SHP77 treated with DMSO at 0.1 percent for 48 hours (cell line): Measurements from ENCODE around the gene OR8B3.
A peak's percentile ranks its signal among the peaks of the same experiment; 100 is the strongest.
"Not testable (repeated sequence)": the region's sequence is repeated elsewhere in the genome, so short reads cannot be mapped to it uniquely, and the experiment has no call there.

Experiments
- DNase-seq: peaks from one replicate; lab custom pipeline; 2025; lab: John Stamatoyannopoulos, UW

OR8B3 gene, protein sequence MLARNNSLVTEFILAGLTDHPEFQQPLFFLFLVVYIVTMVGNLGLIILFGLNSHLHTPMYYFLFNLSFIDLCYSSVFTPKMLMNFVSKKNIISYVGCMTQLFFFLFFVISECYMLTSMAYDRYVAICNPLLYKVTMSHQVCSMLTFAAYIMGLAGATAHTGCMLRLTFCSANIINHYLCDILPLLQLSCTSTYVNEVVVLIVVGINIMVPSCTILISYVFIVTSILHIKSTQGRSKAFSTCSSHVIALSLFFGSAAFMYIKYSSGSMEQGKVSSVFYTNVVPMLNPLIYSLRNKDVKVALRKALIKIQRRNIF

DNA sequence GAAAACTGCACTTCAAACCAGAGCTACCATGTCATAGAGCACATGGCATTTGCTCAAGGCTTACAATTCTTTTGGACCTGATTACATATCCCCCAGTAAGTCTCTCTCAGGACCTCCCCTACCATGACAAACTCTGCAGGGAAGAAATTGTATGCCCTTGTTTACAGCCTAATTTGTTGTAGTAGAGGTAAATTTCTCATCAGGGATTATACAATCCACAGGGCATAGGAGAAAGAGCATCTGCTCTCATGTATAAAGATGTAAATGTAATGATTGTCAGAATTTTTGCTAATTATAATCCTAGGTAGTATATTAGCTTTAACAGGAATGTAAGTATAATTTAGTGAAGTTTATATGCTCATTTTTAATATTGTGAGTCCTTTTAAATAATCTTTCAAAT lies at the start of gene OR8B3:
Gene OR8B3 (minus strand): TSS at position 101 of the 400 bp plus-strand sequence. CDS start 1,673 bp downstream, outside the sequence.
- no peak for DNase-seq

DNA sequence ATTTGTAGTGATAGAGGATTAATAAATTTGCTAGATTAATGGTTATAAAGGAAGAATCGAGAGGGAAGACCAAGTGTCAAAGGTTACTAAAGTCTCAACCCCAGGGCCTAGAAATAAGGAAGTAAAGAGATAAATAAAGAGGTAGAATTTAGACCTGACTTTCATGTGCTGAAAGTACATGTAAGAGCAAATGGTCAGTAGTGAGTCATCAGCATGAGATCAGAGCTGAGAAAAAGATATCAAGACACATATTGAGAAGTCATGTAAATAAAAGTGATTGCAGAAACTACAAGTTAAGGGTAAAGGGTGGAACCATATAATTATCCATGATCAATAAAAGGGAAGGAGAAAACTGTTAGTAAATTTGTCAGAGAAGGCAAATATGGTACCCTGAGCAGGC lies 48.1 kb upstream of the OR8B3 start:
- no peak for DNase-seq

DNA sequence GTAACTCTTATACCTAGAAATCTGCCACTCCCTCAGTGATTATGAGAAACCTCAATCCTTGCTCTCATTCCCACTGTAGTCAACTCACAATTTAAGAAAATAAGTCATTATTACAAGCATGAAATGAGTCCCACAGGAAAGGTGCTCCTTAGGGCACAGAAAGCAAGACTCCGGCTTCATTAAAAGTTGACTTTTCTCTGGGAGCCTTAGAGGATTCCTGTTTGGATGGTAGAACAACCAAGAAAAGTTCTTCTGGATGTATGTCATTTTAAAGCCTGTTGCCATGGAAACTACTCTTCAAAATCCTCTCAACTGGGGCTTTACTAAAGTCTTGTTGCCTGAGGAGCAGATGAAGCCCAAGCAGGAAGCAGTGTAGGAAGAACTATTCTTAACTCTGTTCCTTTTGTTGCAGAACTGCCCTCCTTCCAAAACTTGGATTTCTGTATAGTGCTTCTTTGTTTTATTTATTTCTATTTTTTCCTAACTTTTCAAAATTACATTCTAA lies 46.9 kb upstream of the OR8B3 start, which contains the start of gene OR8B8:
Gene OR8B8 (minus strand): TSS at position 51 of the 505 bp plus-strand sequence. CDS start 4,611 bp downstream, outside the sequence.
- no peak for DNase-seq

DNA sequence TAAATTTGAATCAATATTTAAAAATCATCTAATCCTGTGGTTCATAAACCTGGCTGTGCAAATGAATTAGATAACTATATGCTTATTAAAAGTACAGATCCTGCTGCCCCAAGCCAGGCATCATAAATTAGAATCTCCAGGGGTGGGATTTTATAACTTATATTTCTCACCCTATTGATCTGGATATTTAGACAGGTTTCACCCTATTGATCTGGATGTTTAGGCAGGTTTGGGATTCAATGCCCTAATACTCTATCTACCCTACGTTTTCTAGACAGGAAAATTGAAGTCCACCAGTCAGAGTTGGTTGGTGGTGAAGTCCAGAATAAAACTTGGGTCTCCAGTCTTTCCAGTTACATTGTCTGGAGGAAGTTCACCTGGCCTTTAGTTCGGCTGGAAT lies 44.0 kb upstream of the OR8B3 start:
- no peak for DNase-seq

DNA sequence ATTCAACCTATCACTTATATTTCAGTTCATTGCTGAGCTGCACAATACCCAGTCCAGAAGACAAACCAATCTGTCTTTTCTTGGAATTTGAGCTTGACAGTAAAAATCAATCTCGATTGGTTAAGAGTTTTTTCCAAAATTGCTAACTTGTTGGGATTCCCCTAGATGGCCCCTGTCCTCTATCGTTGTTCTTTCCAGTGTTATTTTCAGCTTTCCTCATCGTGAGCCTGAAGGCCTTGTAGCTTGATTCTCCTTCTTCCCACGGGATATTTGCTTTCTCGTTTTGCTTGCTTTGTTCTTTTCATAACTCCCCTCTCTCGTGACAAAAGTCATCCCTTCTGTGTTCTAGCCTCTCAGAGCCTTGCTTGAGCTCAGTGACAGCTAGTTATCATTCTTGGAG lies 43.6 kb upstream of the OR8B3 start:
- DNase-seq, result no peak

DNA sequence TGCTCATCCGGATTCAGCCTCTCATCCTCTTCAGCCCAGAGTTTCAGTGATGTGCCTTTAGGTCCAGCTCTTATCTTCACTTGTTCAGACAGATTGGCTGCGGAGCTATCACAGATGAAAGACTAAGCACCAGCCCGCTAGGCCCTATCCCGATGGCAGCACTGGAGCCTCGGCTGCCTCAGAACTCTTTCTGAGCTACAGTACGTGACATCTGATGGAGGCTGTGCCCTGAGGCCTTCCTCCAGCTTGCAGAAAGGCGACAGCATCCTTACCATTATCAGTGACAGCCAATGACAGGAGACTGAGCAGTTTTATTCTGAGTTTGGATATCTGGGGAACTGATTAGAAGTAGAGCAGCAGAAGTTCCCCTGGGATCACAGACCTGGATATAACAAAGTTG lies 42.7 kb upstream of the OR8B3 start:
- DNase-seq, result no peak

DNA sequence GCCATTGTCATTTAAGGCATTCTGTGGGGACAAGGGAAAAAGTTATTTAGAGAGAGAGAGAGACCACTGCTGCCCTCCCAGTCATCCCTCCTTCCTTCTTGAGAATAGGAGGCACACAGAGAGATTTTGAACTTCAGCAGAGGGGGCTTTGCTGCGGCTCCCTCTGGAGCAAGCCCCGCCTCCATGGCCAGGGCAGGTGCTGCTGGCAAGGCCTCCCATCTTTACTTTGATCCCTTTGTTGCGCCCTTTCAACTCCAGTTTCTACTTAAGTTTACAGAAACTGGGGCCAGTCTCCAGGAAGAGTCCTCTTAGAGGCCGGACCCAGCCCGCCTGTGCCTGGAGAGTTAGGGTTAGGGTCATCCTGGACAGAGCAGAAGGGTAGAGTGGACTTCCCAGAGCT lies 42.3 kb upstream of the OR8B3 start:
- DNase-seq, result no peak

DNA sequence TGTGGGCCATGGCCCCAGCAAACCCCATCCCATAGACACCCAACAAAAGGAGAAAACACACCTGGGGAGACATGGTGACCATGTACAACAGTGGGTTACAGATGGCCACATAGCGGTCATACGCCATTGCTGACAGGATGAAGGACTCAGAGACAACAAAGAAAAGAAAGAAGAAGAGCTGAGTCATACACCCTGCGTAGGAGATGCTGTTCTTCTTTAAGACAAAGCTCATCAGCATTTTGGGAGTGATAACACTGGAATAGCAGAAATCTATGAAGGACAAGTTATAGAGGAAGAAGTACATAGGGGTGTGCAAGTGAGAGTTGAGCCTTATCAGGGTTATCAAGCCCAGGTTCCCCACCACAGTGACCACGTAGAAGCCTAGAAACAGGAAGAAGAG lies 41.8 kb upstream of the OR8B3 start:
- DNase-seq, result no peak

DNA sequence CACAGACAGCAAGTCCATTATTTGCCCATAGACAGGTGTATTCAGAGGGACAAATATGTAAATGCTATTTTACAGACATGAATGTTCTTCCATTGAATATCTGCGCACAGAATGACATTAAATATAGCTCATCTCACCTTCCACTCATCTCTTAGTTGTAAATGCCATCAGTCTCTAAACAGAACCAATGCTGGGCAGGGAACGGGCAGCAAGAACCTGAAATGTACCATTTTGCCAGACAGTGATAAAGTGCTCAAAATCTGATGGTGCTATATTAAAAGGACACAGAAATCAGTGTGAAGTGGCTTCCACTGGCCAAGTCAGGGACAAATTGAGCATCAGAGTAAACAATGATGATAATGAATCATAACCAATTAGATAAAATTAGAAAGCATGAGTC lies 35.9 kb upstream of the OR8B3 start:
- no peak for DNase-seq

DNA sequence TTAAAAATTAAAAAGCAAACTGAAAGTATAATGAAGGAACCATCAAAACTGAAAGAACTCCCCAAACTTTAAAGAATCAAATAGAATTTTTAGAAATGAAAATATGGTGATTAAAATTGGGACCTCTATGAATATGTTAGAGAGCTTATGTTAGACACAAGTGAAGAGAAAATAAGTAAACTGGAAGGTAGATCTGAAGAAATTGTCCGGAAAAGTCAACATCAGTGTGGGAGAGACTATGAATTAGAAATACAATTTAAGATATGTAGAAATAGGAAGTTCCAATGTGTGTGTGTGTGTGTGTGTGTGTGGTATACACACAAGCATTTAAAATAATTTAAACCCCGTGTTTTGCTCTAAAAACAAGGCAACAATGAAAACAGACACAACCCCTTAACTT lies 30.8 kb upstream of the OR8B3 start:
- DNase-seq, result no peak

DNA sequence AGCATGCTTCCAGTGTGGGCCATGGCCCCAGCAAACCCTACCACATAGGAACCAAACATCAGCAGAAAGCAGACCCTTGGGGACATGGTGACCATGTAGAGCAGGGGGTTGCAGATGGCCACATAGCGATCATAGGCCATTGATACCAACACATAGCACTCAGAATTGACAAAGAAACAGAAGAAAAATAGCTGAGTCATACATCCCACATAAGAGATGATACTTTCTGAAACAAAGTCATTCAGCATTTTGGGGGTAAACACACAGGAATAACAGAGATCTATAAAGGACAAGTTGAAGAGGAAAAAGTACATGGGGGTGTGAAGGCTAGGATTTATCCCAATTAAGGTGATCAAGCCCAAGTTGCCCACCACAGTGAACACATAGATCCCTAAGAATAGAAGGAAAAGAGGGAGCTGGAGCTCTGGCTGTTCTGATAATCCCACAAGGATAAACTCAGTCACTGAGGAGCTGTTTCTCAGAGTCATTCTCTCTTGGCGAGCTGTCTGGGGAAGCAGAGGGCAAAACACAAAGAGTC lies 25.6 kb upstream of the OR8B3 start, which contains the start of gene OR8B4:
Gene OR8B4 (minus strand): TSS at position 488 of the 538 bp plus-strand sequence. CDS start 0 bp downstream, at position 488.
- DNase-seq, result no peak

DNA sequence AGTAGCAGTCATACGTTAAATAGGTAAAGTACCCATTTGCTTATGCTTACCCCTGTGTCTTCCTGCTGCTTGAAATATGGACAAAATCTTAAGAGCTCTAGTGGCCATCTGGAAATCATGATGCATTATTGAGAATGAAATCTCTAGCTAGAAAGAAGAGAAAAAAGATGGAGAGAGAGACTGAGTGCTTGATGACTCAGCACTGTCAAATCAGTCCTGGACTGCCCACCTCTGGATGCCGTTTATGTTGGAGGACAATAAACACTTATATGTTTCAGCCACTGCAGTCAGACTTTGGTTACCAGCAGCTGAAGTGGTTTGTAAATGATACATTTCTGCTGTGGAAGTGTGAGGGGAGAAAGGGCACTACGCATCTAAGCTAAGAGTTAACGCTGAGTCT lies 22.2 kb upstream of the OR8B3 start:
- DNase-seq, result no peak

DNA sequence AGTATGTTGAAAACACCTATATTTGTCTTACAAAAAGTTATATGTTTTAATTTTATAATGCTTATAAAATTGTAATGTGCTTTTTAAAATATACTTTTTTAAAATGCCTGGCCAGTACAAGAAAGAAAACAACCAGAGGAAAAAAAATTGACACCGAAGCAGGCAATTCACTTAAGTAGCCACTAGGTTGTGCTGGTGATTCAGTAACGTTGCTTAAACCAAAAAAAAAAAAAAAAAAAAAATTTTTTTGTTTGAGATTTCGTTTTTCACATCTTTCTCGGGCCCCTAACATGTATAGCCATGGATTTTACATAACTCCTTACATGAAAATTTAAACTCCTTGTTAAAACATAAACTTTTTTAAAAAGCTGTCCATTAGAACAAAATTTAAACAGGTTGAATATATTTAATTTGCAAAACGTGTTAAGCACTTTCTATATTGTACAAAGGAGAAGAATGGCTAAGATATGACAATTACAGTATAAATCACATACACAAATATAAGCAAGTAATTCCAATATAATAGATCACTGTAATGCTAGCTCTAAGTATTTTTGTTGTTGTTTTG lies 16.6 kb upstream of the OR8B3 start:
- DNase-seq, result peak; percentile 30

DNA sequence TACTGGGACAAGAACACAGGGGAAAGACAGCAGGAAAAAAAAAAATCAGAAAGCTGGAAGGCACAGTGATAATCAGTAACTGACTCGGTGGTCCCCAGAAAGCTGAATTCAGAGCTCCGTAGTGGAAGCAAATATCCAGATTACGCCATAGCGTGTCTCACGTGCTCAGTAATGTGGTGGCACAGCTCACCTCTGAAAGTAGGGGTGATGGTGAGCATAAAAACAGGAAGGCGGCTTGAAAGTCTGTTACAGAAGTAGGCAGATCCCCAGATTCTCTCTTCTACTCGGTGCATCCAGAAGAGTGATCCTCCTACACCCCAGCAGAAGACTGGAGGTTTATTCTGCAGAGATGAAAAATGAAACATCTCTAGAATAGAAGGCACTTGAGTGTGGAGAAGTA lies 11.1 kb upstream of the OR8B3 start:
- no peak for DNase-seq

DNA sequence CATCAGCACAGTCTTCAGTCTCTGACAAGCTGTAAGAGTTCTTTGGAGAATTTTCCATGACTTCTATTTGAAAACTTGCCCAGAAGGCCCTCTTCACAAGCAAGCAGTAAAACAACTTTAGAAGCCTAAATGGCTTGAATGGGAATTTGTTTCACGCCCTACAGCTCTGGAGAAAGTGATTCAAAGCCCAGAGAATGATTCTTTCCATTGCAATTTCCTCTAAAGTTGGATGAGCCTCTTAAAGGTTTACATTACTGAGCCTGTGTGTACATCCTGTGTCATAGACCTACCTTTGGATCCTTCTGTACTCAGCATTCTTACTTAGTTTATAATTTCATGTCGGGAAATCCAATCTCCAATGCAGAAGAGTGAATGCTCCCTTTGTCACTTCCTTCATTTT lies 6.8 kb upstream of the OR8B3 start:
- no peak for DNase-seq

DNA sequence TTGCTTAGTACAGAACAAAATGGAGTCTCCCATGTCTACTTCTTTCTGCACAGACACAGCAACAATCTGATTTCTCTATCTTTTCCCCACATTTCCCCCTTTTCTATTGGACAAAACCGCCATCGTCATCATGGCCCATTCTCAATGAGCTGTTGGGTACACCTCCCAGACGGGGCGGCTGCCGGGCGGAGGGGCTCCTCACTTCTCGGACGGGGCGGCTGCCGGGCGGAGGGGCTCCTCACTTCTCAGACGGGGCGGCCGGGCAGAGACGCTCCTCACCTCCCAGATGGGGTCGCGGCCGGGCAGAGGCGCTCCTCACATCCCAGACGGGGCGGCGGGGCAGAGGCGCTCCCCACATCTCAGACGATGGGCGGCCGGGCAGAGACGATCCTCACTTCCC lies 4.4 kb upstream of the OR8B3 start:
- DNase-seq, result not testable (repeated sequence)

DNA sequence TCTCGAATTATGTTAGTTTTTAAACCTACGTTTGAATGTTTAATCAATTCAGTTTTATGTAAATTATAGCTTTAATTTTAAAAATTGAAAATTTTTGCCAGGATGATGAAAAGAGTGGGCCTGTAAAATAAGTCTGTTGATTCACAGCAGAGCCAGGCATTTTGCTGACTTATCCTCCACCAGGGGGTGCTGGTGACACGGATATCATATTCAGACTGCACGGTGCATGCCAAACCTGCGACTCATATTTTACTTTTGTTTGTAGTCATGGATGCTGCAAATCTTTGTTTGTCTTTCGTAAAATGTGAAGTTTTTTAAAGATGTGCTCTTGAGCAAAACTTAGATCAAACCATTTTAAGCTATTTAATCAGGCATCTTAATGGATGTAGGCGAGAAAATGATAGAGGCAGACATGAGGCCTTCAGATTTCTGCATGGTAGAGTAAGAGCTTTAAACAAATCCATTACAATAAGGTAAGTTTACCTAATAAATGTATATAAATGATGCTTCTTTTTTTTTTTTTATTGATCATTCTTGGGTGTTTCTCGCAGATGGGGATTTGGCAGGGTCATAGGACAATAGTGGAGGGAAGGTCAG lies 3.6 kb upstream of the OR8B3 start:
- DNase-seq, result no peak

DNA sequence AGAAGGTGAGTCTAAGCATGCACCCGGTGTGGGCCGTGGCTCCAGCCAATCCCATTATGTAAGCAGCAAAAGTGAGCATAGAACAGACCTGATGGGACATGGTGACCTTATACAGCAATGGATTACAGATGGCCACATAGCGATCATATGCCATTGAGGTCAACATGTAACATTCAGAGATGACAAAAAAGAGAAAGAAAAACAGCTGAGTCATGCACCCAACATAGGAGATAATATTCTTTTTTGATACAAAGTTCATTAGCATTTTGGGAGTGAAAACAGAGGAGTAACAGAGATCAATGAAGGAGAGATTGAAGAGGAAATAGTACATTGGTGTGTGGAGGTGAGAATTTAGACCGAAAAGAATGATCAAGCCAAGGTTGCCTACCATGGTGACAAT lies 2.0 kb downstream of the OR8B3 start:
- DNase-seq, result not testable (repeated sequence)

DNA sequence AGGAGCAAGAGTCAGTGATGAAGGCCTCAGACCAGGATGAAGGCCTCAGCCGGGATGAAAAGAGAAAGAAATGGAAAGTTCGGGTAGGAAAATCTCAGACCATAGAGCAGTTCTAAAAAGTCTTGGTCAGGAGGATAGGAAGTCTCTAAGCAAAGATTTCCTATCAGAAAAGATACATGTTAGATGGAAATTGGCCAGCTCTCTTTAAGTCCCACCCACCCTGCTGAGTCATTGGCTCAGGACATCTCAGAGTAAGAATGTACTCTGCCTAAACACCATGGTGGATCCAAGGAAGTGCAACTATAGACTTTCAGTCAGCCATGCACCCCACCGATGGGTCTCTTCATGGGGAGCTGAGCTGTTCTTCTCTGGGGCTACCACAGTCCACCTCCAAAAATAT lies 4.4 kb downstream of the OR8B3 start:
- DNase-seq, result no peak

DNA sequence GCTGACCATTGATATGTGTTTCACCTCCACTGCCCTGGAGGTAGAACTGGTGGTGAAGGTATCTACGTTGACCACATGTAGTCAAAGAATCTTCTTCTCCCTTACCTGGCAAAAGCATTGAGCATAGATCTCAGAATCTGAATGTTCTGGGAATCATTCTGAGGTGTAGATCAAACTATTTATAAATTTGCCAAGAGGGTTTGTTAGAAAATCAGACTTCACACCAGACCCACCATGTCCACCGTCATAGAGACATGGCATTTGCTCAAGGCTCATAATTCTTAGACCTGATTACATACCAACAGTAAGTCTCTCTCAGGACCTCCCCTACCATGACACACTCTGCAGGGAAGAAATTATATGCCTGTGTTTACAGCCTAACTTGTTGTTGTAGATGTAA lies 14.4 kb downstream of the OR8B3 start, which contains the start of gene OR8B2:
Gene OR8B2 (minus strand): TSS at position 101 of the 400 bp plus-strand sequence. CDS start 1,156 bp downstream, outside the sequence.
- no peak for DNase-seq

DNA sequence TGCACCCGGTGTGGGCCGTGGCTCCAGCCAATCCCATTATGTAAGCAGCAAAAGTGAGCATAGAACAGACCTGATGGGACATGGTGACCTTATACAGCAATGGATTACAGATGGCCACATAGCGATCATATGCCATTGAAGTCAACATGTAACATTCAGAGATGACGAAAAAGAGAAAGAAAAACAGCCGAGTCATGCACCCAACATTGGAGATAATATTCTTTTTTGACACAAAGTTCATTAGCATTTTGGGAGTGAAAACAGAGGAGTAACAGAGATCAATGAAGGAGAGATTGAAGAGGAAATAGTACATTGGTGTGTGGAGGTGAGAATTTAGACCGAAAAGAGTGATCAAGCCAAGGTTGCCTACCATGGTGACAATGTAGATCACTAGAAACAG lies 16.0 kb downstream of the OR8B3 start:
- DNase-seq, result not testable (repeated sequence)

DNA sequence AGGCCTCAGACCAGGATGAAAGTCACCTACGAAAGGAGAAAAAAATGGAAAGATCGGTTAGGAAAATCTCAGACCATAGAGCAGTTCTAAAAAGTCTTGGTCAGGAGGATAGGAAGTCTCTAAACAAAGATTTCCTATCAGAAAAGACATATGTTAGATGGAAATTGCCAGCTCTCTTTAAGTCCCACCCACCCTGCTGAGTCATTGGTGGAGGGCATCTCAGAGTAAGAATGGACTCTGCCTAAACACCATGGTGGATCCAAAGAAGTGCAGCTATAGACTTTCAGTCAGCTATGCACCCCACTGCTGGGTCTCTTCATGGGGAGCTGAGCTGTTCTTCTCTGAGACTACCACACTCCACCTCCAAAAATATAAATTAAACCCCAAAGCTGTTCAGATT lies 18.2 kb downstream of the OR8B3 start:
- DNase-seq, result no peak

DNA sequence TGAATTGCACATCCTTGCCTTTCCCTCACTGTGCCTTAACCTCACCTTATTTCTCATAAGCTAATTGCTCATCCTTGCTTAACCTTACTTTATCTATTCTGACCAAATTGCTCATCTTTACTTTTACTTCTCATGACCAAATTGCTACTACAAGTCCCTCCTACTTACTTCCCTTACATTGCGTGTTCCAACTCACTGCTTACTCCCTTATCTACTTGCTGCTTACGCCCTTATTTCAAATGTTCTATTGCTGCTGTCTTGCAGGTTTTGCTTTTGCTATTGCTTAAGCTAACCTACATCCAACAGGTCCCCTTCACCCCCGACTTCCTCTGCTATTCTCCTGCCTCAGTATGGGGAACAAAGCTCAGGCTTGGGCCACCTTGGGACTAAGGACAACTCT lies 22.5 kb downstream of the OR8B3 start:
- no peak for DNase-seq
